ENCODE data around the gene KRTAP10-1. TPM values are rescaled to one million over a fixed set of nuclear protein-coding genes. Genes with fewer than 3 reads are reported as not detected.

Gene KRTAP10-1
- total RNA-seq, 1 donor from 2014 or later = not detected

- H3K36me3 Mint-ChIP-seq = peaks cover 6% of the 10 kb centered on the region
- H3K27ac Mint-ChIP-seq = peak overlapping the region; percentile 71
- no peak for DNase-seq (ENCODE audit: extremely low spot score, unreplicated experiment)
- TF ChIP-seq, protein P1, sequence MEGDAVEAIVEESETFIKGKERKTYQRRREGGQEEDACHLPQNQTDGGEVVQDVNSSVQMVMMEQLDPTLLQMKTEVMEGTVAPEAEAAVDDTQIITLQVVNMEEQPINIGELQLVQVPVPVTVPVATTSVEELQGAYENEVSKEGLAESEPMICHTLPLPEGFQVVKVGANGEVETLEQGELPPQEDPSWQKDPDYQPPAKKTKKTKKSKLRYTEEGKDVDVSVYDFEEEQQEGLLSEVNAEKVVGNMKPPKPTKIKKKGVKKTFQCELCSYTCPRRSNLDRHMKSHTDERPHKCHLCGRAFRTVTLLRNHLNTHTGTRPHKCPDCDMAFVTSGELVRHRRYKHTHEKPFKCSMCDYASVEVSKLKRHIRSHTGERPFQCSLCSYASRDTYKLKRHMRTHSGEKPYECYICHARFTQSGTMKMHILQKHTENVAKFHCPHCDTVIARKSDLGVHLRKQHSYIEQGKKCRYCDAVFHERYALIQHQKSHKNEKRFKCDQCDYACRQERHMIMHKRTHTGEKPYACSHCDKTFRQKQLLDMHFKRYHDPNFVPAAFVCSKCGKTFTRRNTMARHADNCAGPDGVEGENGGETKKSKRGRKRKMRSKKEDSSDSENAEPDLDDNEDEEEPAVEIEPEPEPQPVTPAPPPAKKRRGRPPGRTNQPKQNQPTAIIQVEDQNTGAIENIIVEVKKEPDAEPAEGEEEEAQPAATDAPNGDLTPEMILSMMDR (conservative IDR thresholded peaks at IDR 0.05) = no peak
- no peak overlapping the region for H3K4me3 Mint-ChIP-seq
- no peaks in the 10 kb centered on the region for H3K27me3 Mint-ChIP-seq
- peaks cover 9% of the 10 kb centered on the region for H3K9me3 Mint-ChIP-seq
- peaks cover 20% of the 10 kb centered on the region for H3K4me1 Mint-ChIP-seq (ENCODE audit: unreplicated experiment)
Observed at GRCh38 chr21:44547656-44548331, 7.8 kb upstream of the KRTAP10-1 start.

DNA sequence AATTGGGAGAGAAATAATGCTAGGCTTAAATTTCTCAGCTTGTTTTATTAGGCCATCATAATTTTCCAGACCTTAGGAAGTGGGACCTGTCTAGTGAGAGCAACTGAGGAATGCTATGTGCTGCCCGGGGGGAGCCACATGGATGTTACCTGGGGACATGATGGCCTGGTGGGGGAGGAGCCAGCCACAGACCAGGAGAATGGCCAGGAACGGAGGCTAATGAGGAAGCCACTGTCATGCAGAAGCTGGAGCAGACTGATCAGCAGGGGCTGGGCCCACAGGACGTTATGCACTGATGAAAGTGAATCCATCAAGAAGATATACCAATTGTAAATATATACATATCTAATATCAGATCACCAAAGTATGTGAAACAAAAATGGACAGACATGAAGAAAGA lies 4.6 kb upstream of the KRTAP10-1 start:
- H3K4me1 Mint-ChIP-seq (ENCODE audit: unreplicated experiment) = peaks cover 14% of the 10 kb centered on the region
- H3K4me3 Mint-ChIP-seq = no peak overlapping the region
- TF ChIP-seq, protein P1 (conservative IDR thresholded peaks at IDR 0.05) = no peak
- DNase-seq (ENCODE audit: extremely low spot score, unreplicated experiment) = no peak
- H3K36me3 Mint-ChIP-seq = peaks cover 6% of the 10 kb centered on the region
- H3K27me3 Mint-ChIP-seq = no peaks in the 10 kb centered on the region
- H3K9me3 Mint-ChIP-seq = peaks cover 9% of the 10 kb centered on the region
- H3K27ac Mint-ChIP-seq = no peak overlapping the region

GRCh38 chr21:44542716-44543115 lies 2.7 kb upstream of the KRTAP10-1 start:
- H3K27ac Mint-ChIP-seq = no peak overlapping the region
- TF ChIP-seq, protein P1 (conservative IDR thresholded peaks at IDR 0.05) = no peak
- H3K4me1 Mint-ChIP-seq (ENCODE audit: unreplicated experiment) = no peaks in the 10 kb centered on the region
- peaks cover 9% of the 10 kb centered on the region for H3K9me3 Mint-ChIP-seq
- no peaks in the 10 kb centered on the region for H3K27me3 Mint-ChIP-seq
- H3K4me3 Mint-ChIP-seq = no peak overlapping the region
- DNase-seq (ENCODE audit: extremely low spot score, unreplicated experiment) = no peak
- peaks cover 6% of the 10 kb centered on the region for H3K36me3 Mint-ChIP-seq

- Mint-ChIP-seq H3K4me1 (ENCODE audit: unreplicated experiment) (no peaks in the 10 kb centered on the region), H3K9me3 (no peaks in the 10 kb centered on the region), H3K36me3 (no peaks in the 10 kb centered on the region), H3K27me3 (no peaks in the 10 kb centered on the region), H3K4me3 (no peak overlapping the region), H3K27ac (no peak overlapping the region)
- TF ChIP-seq, protein P1 (conservative IDR thresholded peaks at IDR 0.05) = no peak
- no peak for DNase-seq (ENCODE audit: extremely low spot score, unreplicated experiment)
Observed at GRCh38 chr21:44540741-44541288, 820 bp upstream of the KRTAP10-1 start.

DNA sequence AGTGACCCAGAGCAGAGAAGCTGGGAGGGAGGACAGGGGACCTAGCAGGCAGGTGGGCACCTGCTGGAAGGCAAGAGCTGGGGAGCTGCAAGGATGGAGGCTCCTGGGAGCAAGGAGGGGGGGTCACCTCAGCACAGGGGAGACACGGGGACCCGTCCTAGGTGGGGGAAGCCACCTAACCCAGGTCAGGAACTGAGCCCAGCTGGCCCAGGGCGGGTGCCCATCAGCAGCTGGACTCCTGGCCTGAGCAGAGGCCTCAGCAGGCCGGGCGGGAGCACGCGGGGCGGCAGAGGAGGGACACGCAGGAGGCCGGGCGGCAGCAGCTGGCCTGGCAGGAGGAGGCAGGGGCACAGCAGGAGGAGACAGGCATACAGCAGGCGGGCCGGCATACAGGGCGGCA lies 949 bp downstream of the KRTAP10-1 start:
- H3K36me3 Mint-ChIP-seq = no peaks in the 10 kb centered on the region
- no peak for DNase-seq (ENCODE audit: extremely low spot score, unreplicated experiment)
- H3K27me3 Mint-ChIP-seq = no peaks in the 10 kb centered on the region
- no peak overlapping the region for H3K4me3 Mint-ChIP-seq
- TF ChIP-seq, protein P1 (conservative IDR thresholded peaks at IDR 0.05) = no peak
- no peak overlapping the region for H3K27ac Mint-ChIP-seq
- no peaks in the 10 kb centered on the region for H3K9me3 Mint-ChIP-seq
- no peaks in the 10 kb centered on the region for H3K4me1 Mint-ChIP-seq (ENCODE audit: unreplicated experiment)

Data from type B pancreatic cell (in vitro differentiated cells).